RCC 7860 (cell line): ENCODE data around the gene CLCN4.
A peak's percentile ranks its signal among the peaks of the same experiment; 100 is the strongest.

Source experiments
- DNase-seq: peaks from one replicate; pipeline ENCODE4 v3.0.0-alpha.2; 2015; ENCODE audit warnings: low spot score
- FAIRE-seq: peaks from 2 replicates; lab custom pipeline; 2012; peaks lifted over from hg19 to GRCh38; lab: Jason Lieb, UNC

Gene CLCN4

GRCh38 chrX:10165580-10166247, 8.9 kb downstream of the CLCN4 start:
- DNase-seq (peak; percentile 34), FAIRE-seq (no peak)

- DNase-seq (no peak), FAIRE-seq (no peak)
These were observed 9.5 kb downstream of the CLCN4 start for GRCh38 chrX:10166248-10166716.

GRCh38 chrX:10166731-10167151, 10.0 kb downstream of the CLCN4 start:
- FAIRE-seq (no peak), DNase-seq (no peak)

- no peak for FAIRE-seq
These were observed 10.8 kb downstream of the CLCN4 start for GRCh38 chrX:10167573-10167972.

GRCh38 chrX:10168226-10168625, 11.5 kb downstream of the CLCN4 start:
- FAIRE-seq (no peak), DNase-seq (no peak)

More at GRCh38 chrX:10167573-10167972, 10.8 kb downstream of the CLCN4 start:
- no peak for DNase-seq

GRCh38 chrX:10169175-10169574, 12.4 kb downstream of the CLCN4 start:
- DNase-seq (no peak), FAIRE-seq (no peak)

GRCh38 chrX:10171249-10171648, 14.5 kb downstream of the CLCN4 start:
- FAIRE-seq (no peak), DNase-seq (no peak)

- DNase-seq, result no peak
- FAIRE-seq, result no peak
These were observed 16.1 kb downstream of the CLCN4 start for GRCh38 chrX:10172877-10173276.

- DNase-seq (peak; percentile 21), FAIRE-seq (no peak)
These were observed 16.6 kb downstream of the CLCN4 start for GRCh38 chrX:10173331-10173900.

GRCh38 chrX:10174051-10174450, 17.3 kb downstream of the CLCN4 start:
- DNase-seq (no peak), FAIRE-seq (no peak)

GRCh38 chrX:10174810-10175209, 18.0 kb downstream of the CLCN4 start:
- DNase-seq (no peak), FAIRE-seq (no peak)

GRCh38 chrX:10175319-10175871, 18.6 kb downstream of the CLCN4 start:
- DNase-seq, result no peak
- no peak for FAIRE-seq

GRCh38 chrX:10176121-10177003, 19.6 kb downstream of the CLCN4 start:
- DNase-seq (no peak), FAIRE-seq (no peak)

- DNase-seq (no peak), FAIRE-seq (no peak)
These were observed 20.2 kb downstream of the CLCN4 start for GRCh38 chrX:10177004-10177396.

GRCh38 chrX:10177601-10178000, 20.8 kb downstream of the CLCN4 start:
- FAIRE-seq (no peak), DNase-seq (no peak)

GRCh38 chrX:10178866-10179463, 22.2 kb downstream of the CLCN4 start:
- FAIRE-seq (no peak), DNase-seq (no peak)

GRCh38 chrX:10183760-10184159, 27.0 kb downstream of the CLCN4 start:
- FAIRE-seq (no peak), DNase-seq (no peak)

GRCh38 chrX:10184411-10184810, 27.6 kb downstream of the CLCN4 start:
- DNase-seq (no peak), FAIRE-seq (no peak)

GRCh38 chrX:10186355-10186754, 29.6 kb downstream of the CLCN4 start:
- DNase-seq (no peak), FAIRE-seq (no peak)

- no peak for FAIRE-seq
- DNase-seq, result no peak
These were observed 30.6 kb downstream of the CLCN4 start for GRCh38 chrX:10187421-10187820.
